ENCODE results near the gene FURIN. TPM values are rescaled to one million over a fixed set of nuclear protein-coding genes. Genes with fewer than 3 reads are reported as not detected.
"Not testable (repeated sequence)": the region's sequence is repeated elsewhere in the genome, so short reads cannot be mapped to it uniquely, and the experiment has no call there.

FURIN gene
- polyA plus RNA-seq, 1 experiment: 30.9 TPM

- Histone ChIP-seq H3K36me3 (ENCODE audit: control insufficient read depth, insufficient read depth, low read length) (peaks cover 25% of the 10 kb centered on the region), H3K27me3 (ENCODE audit: control insufficient read depth, insufficient read depth, low read length) (no peaks in the 10 kb centered on the region), H3K4me3 (ENCODE audit: low read depth, low read length) (no peak overlapping the region)
- DNase-seq (ENCODE audit: low read depth): no peak
- TF ChIP-seq CTCF (IDR thresholded peaks at IDR 0.05; ENCODE audit: insufficient read depth, low read depth, low read length): no peak
- ChIA-PET POLR2A (no interaction called here), CTCF (interaction anchor here (1.2 to 5.7 kb wide), 3 partner anchors 8 to 27 kb away, joined by 5 to 94 read pairs (median 7); partner anchors contain the start of genes HDDC3 and UNC45A)
Observed at GRCh38 chr15:90906181-90906849, 37.9 kb downstream of the FURIN start.

- H3K4me3 ChIP-seq (ENCODE audit: low read depth, low read length): no peak overlapping the region
- ChIA-PET CTCF (no interaction called here), POLR2A (no interaction called here)
- no peaks in the 10 kb centered on the region for H3K27me3 ChIP-seq (ENCODE audit: control insufficient read depth, insufficient read depth, low read length)
- no peak for TF ChIP-seq CTCF (IDR thresholded peaks at IDR 0.05; ENCODE audit: insufficient read depth, low read depth, low read length)
- peaks cover 25% of the 10 kb centered on the region for H3K36me3 ChIP-seq (ENCODE audit: control insufficient read depth, insufficient read depth, low read length)
- DNase-seq (ENCODE audit: low read depth): no peak
Observed at GRCh38 chr15:90907051-90907660, 38.8 kb downstream of the FURIN start.

- ChIA-PET CTCF (interaction anchor here (1.0 to 1.2 kb wide), 2 partner anchors 25 to 26 kb away, joined by 3 to 6 read pairs; partner anchors contain the start of genes HDDC3 and UNC45A), POLR2A (no interaction called here)
- Histone ChIP-seq H3K4me3 (ENCODE audit: low read depth, low read length) (no peak overlapping the region), H3K27me3 (ENCODE audit: control insufficient read depth, insufficient read depth, low read length) (no peaks in the 10 kb centered on the region), H3K36me3 (ENCODE audit: control insufficient read depth, insufficient read depth, low read length) (peaks cover 28% of the 10 kb centered on the region)
- no peak for TF ChIP-seq CTCF (IDR thresholded peaks at IDR 0.05; ENCODE audit: insufficient read depth, low read depth, low read length)
- DNase-seq (ENCODE audit: low read depth): no peak
Observed at GRCh38 chr15:90907838-90908507, 39.6 kb downstream of the FURIN start.

GRCh38 chr15:90909449-90909848, 41.1 kb downstream of the FURIN start:
- H3K27me3 ChIP-seq (ENCODE audit: control insufficient read depth, insufficient read depth, low read length); POLR2A ChIA-PET; H3K4me3 ChIP-seq (ENCODE audit: low read depth, low read length); DNase-seq (ENCODE audit: low read depth): not testable (repeated sequence)
- H3K36me3 ChIP-seq (ENCODE audit: control insufficient read depth, insufficient read depth, low read length): peaks cover 32% of the 10 kb centered on the region
- CTCF ChIA-PET: interaction anchor here (0.8 to 1.2 kb wide), 2 partner anchors 22 to 25 kb away, joined by 4 to 6 read pairs; partner anchors contain the start of gene UNC45A

GRCh38 chr15:90909976-90910375, 41.6 kb downstream of the FURIN start:
- Histone ChIP-seq H3K4me3 (ENCODE audit: low read depth, low read length) (no peak overlapping the region), H3K27me3 (ENCODE audit: control insufficient read depth, insufficient read depth, low read length) (no peaks in the 10 kb centered on the region), H3K36me3 (ENCODE audit: control insufficient read depth, insufficient read depth, low read length) (peaks cover 32% of the 10 kb centered on the region)
- no peak for DNase-seq (ENCODE audit: low read depth)
- ChIA-PET CTCF (no interaction called here), POLR2A (no interaction called here)
- TF ChIP-seq CTCF (IDR thresholded peaks at IDR 0.05; ENCODE audit: insufficient read depth, low read depth, low read length): no peak

Measured in BJ (cell line).